Osteocyte (in vitro differentiated cells): ENCODE measurements around the gene ZNF44. TPM values are rescaled to one million over a fixed set of nuclear protein-coding genes. Genes with fewer than 3 reads are reported as not detected.

ENCODE experiments used
- DNase-seq: peaks from one replicate; pipeline ENCODE4 v3.0.0; 2021; ENCODE audit warnings: mixed read lengths; ENCODE audit not compliant: unreplicated experiment; ENCODE audit errors: extremely low spot score
- H3K27ac Mint-ChIP-seq: one replicate; pipeline ENCODE4 v1.8.0; 2021; ENCODE audit warnings: mild to moderate bottlenecking, mixed read lengths; ENCODE audit not compliant: unreplicated experiment
- H3K27me3 Mint-ChIP-seq: one replicate; pipeline ENCODE4 v1.8.0; 2021; ENCODE audit warnings: mixed read lengths; ENCODE audit not compliant: unreplicated experiment
- H3K36me3 Mint-ChIP-seq: one replicate; pipeline ENCODE4 v1.8.0; 2021; ENCODE audit warnings: mixed read lengths; ENCODE audit not compliant: unreplicated experiment
- H3K4me1 Mint-ChIP-seq: one replicate; pipeline ENCODE4 v1.8.0; 2021; ENCODE audit warnings: mixed read lengths; ENCODE audit not compliant: unreplicated experiment
- H3K4me3 Mint-ChIP-seq: one replicate; pipeline ENCODE4 v1.8.0; 2021; ENCODE audit warnings: mild to moderate bottlenecking, moderate library complexity, mixed read lengths; ENCODE audit not compliant: unreplicated experiment
- H3K9me3 Mint-ChIP-seq: one replicate; pipeline ENCODE4 v1.8.0; 2021; ENCODE audit warnings: mixed read lengths; ENCODE audit not compliant: unreplicated experiment
- total RNA-seq: library from RNA; stranded (reverse); gene quantifications from 2 replicates; pipeline ENCODE4 v1.2.1, GENCODE V29; 2021
- TF ChIP-seq, protein P1 (sequence below): fragments of 200-600 bp; sonication (generic); IDR thresholded peaks from 2 replicates; pipeline ENCODE4 v1.5.0; 2021; ENCODE audit warnings: antibody characterized with exemption, mild to moderate bottlenecking, moderate library complexity

The ZNF44 gene
- total RNA-seq, 1 donor from 2014 or later: 7.8 TPM

DNA sequence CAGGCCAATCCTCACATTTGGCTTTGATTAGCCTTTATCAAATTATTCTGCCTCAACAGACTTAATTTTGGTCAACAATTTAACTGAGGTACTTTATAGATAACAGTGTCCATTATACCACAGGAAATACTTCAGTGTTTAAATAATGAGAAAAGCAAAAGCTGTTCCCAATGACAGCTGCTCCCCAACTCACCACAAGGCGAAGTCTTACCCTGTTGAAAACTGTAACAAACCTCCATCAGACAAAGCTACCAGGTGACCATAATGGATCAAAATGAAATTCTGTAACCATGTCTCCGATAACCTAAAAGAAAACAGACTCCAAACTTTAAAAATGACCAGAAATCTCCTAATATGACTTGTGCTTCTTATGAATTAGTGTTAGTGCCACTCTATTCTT, 50.3 kb downstream of the ZNF44 start:
- TF ChIP-seq, protein P1, sequence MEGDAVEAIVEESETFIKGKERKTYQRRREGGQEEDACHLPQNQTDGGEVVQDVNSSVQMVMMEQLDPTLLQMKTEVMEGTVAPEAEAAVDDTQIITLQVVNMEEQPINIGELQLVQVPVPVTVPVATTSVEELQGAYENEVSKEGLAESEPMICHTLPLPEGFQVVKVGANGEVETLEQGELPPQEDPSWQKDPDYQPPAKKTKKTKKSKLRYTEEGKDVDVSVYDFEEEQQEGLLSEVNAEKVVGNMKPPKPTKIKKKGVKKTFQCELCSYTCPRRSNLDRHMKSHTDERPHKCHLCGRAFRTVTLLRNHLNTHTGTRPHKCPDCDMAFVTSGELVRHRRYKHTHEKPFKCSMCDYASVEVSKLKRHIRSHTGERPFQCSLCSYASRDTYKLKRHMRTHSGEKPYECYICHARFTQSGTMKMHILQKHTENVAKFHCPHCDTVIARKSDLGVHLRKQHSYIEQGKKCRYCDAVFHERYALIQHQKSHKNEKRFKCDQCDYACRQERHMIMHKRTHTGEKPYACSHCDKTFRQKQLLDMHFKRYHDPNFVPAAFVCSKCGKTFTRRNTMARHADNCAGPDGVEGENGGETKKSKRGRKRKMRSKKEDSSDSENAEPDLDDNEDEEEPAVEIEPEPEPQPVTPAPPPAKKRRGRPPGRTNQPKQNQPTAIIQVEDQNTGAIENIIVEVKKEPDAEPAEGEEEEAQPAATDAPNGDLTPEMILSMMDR: no peak
- Mint-ChIP-seq H3K36me3 (peaks cover 62% of the 10 kb centered on the region), H3K9me3 (peaks cover 42% of the 10 kb centered on the region), H3K4me3 (no peak overlapping the region), H3K27ac (no peak overlapping the region), H3K27me3 (no peaks in the 10 kb centered on the region), H3K4me1 (no peaks in the 10 kb centered on the region)
- no peak for DNase-seq

- no peaks in the 10 kb centered on the region for H3K27me3 Mint-ChIP-seq
- peaks cover 45% of the 10 kb centered on the region for H3K36me3 Mint-ChIP-seq
- peaks cover 47% of the 10 kb centered on the region for H3K9me3 Mint-ChIP-seq
- no peak overlapping the region for H3K27ac Mint-ChIP-seq
- TF ChIP-seq, protein P1: no peak
- no peak overlapping the region for H3K4me3 Mint-ChIP-seq
- H3K4me1 Mint-ChIP-seq: no peaks in the 10 kb centered on the region
- DNase-seq: no peak
Measured at GRCh38 chr19:12237143-12237839, 57.4 kb downstream of the ZNF44 start.

DNA sequence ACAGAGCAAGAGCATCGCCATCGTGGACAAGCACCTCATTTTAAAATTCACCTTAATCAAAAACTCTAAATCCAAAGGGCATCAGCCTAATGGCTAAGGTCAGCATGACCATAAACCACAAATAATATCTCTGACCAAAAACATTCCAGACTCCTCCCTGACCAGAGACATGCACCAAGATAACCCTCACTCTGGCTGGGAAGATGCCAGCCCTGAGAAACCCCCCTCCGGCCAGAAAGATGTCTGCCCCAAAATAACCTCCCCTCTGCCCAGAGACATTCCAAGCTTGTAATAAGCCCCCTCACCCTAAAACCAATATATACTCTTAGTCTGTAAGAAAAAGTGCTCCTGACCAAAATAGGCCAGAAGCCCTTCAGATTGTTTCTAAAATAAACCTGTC, 61.7 kb downstream of the ZNF44 start:
- Mint-ChIP-seq H3K4me1 (no peaks in the 10 kb centered on the region), H3K4me3 (no peak overlapping the region), H3K36me3 (peaks cover 68% of the 10 kb centered on the region), H3K9me3 (peaks cover 66% of the 10 kb centered on the region), H3K27me3 (no peaks in the 10 kb centered on the region), H3K27ac (no peak overlapping the region)
- DNase-seq: no peak
- TF ChIP-seq, protein P1: no peak

DNA sequence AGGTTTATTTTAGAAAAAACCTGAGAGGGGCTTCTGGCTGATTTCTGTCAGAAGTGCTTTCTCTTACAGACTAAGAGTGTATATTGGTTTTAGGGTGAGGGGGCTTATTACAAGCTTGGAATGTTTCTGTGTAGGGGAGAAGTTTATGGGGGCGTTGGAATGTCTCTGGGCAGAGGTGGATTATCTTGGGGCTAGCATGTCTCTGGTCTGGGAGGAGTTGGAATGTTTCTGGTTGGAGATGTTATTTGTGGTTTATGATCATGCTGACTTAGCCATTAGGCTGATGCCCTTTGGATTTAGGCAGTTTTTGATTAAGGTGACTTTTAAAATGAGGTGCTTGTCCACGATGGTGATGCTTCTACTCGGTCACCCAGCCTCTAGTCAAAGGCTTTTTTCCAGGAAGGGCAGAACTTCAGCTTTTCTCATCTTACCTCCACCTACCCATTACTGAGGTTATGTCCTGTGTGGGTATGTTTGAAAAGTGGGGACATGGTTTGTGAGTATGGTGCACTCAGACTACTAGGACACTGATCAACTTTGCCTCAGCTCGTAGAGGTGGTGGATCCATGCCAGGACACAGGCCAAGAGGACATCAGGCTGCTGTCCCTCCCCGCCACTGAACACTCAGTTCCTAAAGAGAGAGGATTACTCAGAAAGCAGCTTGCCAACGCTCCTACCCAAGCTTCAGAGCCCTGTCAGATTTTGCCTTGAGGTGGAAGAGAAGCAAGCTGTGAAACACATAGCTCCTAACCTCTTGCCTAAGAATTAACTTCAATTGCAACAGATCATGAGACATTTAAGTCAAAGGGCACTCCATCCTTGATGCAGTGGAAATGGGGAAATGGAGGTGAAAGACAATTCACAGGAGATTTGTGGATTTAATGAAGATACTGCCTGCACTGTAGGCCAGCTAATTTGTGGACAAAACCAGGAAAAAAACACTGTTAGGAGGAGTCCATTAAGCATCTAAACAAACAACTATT, 63.6 kb downstream of the ZNF44 start:
- TF ChIP-seq, protein P1: no peak
- Mint-ChIP-seq H3K36me3 (peaks cover 65% of the 10 kb centered on the region), H3K4me3 (no peak overlapping the region), H3K27ac (no peak overlapping the region), H3K27me3 (no peaks in the 10 kb centered on the region), H3K4me1 (no peaks in the 10 kb centered on the region), H3K9me3 (peaks cover 61% of the 10 kb centered on the region)
- DNase-seq: no peak

- H3K4me3 Mint-ChIP-seq: no peak overlapping the region
- no peaks in the 10 kb centered on the region for H3K27me3 Mint-ChIP-seq
- H3K4me1 Mint-ChIP-seq: no peaks in the 10 kb centered on the region
- H3K36me3 Mint-ChIP-seq: peaks cover 71% of the 10 kb centered on the region
- H3K9me3 Mint-ChIP-seq: peaks cover 57% of the 10 kb centered on the region
- no peak overlapping the region for H3K27ac Mint-ChIP-seq
- TF ChIP-seq, protein P1: no peak
- DNase-seq: no peak
Measured at GRCh38 chr19:12229990-12230389, 64.7 kb downstream of the ZNF44 start.
